ENCODE data around the gene CYP4F2. TPM values are rescaled to one million over a fixed set of nuclear protein-coding genes. Genes with fewer than 3 reads are reported as not detected.

CYP4F2 gene
- total RNA-seq, 2 donors from 2014 or later: not detected

- DNase-seq (ENCODE audit: low spot score): no peak
- TF ChIP-seq CTCF (IDR thresholded peaks at IDR 0.05): no peak
- H3K27me3 ChIP-seq: peaks cover 0 to 6% of the 10 kb centered on the region in 2 donors
- no peaks in the 10 kb centered on the region for H3K9me3 ChIP-seq
- H3K36me3 ChIP-seq: no peaks in the 10 kb centered on the region
- no peaks in the 10 kb centered on the region for H3K4me1 ChIP-seq
- no peak overlapping the region for H3K4me3 ChIP-seq
- no peak overlapping the region for H3K27ac ChIP-seq
These were observed 26.3 kb downstream of the CYP4F2 start for GRCh38 chr19:15871570-15871969.

GRCh38 chr19:15869873-15870272 is 28.0 kb downstream of the CYP4F2 start:
- Histone ChIP-seq H3K27ac (no peak overlapping the region), H3K9me3 (no peaks in the 10 kb centered on the region), H3K4me3 (no peak overlapping the region), H3K27me3 (peaks cover 0 to 6% of the 10 kb centered on the region in 2 donors), H3K4me1 (no peaks in the 10 kb centered on the region), H3K36me3 (no peaks in the 10 kb centered on the region)
- TF ChIP-seq CTCF (IDR thresholded peaks at IDR 0.05): no peak
- DNase-seq (ENCODE audit: low spot score): no peak

DNA sequence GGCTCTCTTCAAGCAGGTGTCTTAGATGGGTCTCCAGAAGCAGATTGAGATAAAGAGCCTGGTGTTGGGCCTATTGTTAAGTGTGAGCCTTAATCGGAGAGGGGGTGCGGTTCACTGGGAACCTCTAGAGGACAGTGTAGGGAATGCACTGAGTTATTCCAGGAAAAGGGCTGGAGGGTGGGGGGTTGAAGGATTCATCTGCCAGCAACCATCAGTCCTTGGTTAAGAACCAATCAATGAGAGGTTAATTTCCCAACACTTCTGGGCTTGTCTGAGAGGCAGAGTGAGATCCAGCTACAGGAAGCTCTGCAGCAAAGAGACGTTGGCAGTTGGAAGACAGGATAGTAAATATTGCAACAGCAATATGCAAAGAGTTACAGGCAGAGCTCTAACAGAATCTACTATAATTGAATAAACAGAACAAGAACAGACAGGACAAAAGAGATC is 28.7 kb downstream of the CYP4F2 start:
- DNase-seq (ENCODE audit: low spot score): no peak
- Histone ChIP-seq H3K27me3 (peaks cover 0 to 6% of the 10 kb centered on the region in 2 donors), H3K9me3 (no peaks in the 10 kb centered on the region), H3K36me3 (no peaks in the 10 kb centered on the region), H3K4me3 (no peak overlapping the region), H3K4me1 (no peaks in the 10 kb centered on the region), H3K27ac (no peak overlapping the region)
- peak; percentile 51 to 73 for TF ChIP-seq CTCF (IDR thresholded peaks at IDR 0.05)

DNA sequence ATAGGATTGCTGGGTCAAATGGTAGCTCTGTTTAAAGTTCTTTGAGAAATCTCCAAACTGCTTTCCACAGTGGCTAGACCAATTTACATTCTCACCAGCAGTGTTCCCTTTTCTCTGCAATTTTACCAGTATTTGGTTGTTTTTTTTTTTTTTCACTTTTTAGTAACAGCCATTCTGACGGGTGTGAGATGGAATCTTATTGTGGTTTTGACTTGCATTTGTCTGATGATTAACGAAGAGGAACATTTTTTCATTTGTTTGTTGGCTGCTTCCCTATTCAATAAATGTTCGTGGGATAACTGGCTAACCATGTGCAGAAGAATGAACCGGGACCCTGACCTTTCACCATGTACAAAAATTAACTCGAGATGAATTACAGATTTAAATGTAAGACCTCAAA is 31.2 kb downstream of the CYP4F2 start:
- H3K36me3 ChIP-seq: no peaks in the 10 kb centered on the region
- H3K4me3 ChIP-seq: no peak overlapping the region
- peaks cover 0 to 4% of the 10 kb centered on the region in 2 donors for H3K27me3 ChIP-seq
- H3K9me3 ChIP-seq: no peaks in the 10 kb centered on the region
- H3K27ac ChIP-seq: no peak overlapping the region
- no peak for TF ChIP-seq CTCF (IDR thresholded peaks at IDR 0.05)
- DNase-seq (ENCODE audit: low spot score): no peak
- no peaks in the 10 kb centered on the region for H3K4me1 ChIP-seq

- H3K27me3 ChIP-seq: no peaks in the 10 kb centered on the region
These were observed 33.0 kb downstream of the CYP4F2 start for GRCh38 chr19:15864824-15865223.

More at GRCh38 chr19:15864824-15865223, 33.0 kb downstream of the CYP4F2 start:
- Histone ChIP-seq H3K4me3 (no peak overlapping the region), H3K27ac (no peak overlapping the region), H3K36me3 (no peaks in the 10 kb centered on the region), H3K4me1 (no peaks in the 10 kb centered on the region), H3K9me3 (no peaks in the 10 kb centered on the region)
- no peak for TF ChIP-seq CTCF (IDR thresholded peaks at IDR 0.05)
- DNase-seq (ENCODE audit: low spot score): no peak
